ENCODE results near the gene ZNF385C. TPM values are rescaled to one million over a fixed set of nuclear protein-coding genes. Genes with fewer than 3 reads are reported as not detected.

The ZNF385C gene
- polyA plus RNA-seq, 1 donor (not counting 4 experiments of a cell fraction or from before 2014, with no cell fraction given): 0.09 TPM

- no peaks in the 10 kb centered on the region for H3K9me3 ChIP-seq (ENCODE audit: control insufficient read depth, low read depth, low read length)
- FAIRE-seq (no peak), DNase-seq (ENCODE audit: low read depth, low spot score) (no peak)
- H3K9ac ChIP-seq (ENCODE audit: control insufficient read depth, extremely low read depth, insufficient read depth, low read length): no peak overlapping the region
- no peaks in the 10 kb centered on the region for H3K79me2 ChIP-seq (ENCODE audit: control insufficient read depth, insufficient read depth, low read length)
- H3K9me1 ChIP-seq (ENCODE audit: control insufficient read depth, extremely low read depth, insufficient read depth, low read length): no peaks in the 10 kb centered on the region
- no peaks in the 10 kb centered on the region for H4K20me1 ChIP-seq (ENCODE audit: control insufficient read depth, extremely low read depth, insufficient read depth, low read length)
- H3K27ac ChIP-seq (ENCODE audit: control insufficient read depth, insufficient read depth, low read length): no peak overlapping the region
- H3K4me1 ChIP-seq (ENCODE audit: control insufficient read depth, extremely low read depth, insufficient read depth, low read length): peaks cover 5% of the 10 kb centered on the region
- no peak overlapping the region for H2AFZ ChIP-seq (ENCODE audit: control insufficient read depth, low read length)
- dilution Hi-C loops (cut with MboI; ENCODE audit: extremely low pct_ligation_motif_present, low sequenced_read_pairs): no loop called here
- TF ChIP-seq EZH2 (IDR thresholded peaks at IDR 0.05; ENCODE audit: low read length): no peak
- TF ChIP-seq, protein P1, sequence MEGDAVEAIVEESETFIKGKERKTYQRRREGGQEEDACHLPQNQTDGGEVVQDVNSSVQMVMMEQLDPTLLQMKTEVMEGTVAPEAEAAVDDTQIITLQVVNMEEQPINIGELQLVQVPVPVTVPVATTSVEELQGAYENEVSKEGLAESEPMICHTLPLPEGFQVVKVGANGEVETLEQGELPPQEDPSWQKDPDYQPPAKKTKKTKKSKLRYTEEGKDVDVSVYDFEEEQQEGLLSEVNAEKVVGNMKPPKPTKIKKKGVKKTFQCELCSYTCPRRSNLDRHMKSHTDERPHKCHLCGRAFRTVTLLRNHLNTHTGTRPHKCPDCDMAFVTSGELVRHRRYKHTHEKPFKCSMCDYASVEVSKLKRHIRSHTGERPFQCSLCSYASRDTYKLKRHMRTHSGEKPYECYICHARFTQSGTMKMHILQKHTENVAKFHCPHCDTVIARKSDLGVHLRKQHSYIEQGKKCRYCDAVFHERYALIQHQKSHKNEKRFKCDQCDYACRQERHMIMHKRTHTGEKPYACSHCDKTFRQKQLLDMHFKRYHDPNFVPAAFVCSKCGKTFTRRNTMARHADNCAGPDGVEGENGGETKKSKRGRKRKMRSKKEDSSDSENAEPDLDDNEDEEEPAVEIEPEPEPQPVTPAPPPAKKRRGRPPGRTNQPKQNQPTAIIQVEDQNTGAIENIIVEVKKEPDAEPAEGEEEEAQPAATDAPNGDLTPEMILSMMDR (optimal IDR thresholded peaks at IDR 0.05 in 1 of 3, IDR thresholded peaks at IDR 0.05 in 1 of 3, conservative IDR thresholded peaks at IDR 0.05 in 1 of 3; ENCODE audit: extremely low read depth in 1 of 3, insufficient read depth in 2 of 3, low read length in 3 of 3): no peak
- peaks cover 34% of the 10 kb centered on the region for H3K27me3 ChIP-seq (ENCODE audit: control insufficient read depth, extremely low read depth, insufficient read depth, low read length)
- no peak overlapping the region for H3K4me3 ChIP-seq (ENCODE audit: control insufficient read depth in 2 of 3, extremely low read depth in 1 of 3, insufficient read depth in 2 of 3, low read depth in 1 of 3, low read length in 3 of 3)
- H3K4me2 ChIP-seq (ENCODE audit: control insufficient read depth, extremely low read depth, insufficient read depth, low read depth, low read length): no peak overlapping the region
- no peaks in the 10 kb centered on the region for H3K36me3 ChIP-seq (ENCODE audit: control insufficient read depth in 2 of 2, extremely low read depth in 1 of 2, insufficient read depth in 2 of 2, low read length in 2 of 2)
These were observed 1.7 kb downstream of the ZNF385C start for GRCh38 chr17:42096360-42097111.

DNA sequence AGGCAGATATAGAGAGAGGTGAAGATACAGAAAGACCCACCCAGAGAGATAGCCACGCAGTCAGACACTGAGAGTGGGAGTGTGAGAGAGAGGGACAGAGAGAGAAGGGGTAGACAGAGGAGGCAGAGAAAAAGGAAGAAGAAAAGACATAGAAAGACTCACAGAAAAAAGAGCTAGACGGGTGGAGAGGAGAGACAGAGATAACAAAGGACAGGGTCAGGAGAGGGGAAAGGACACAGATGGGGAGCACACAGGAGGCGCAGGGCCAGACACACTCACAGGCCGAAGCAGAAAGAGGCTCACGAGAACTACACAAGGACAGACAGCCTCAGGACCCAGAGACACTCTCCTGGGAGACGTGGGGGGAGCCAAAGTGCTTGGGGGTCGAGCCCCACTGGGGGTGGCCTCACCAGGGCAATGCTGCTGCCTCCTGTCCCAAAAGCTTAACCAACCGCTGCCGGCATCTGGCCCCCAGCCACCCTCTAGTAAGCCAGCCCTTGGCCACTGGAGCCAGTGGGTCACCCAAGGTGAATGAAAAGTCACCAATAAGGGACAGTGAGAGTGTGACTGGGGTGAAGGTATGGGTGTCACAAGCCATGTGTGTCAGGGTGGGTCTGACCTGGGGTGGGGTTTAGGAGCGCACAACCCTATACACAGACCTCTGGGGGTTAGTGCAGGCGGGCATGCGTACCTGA lies 3.8 kb downstream of the ZNF385C start:
- Histone ChIP-seq H3K9ac (ENCODE audit: control insufficient read depth, extremely low read depth, insufficient read depth, low read length) (no peak overlapping the region), H3K79me2 (ENCODE audit: control insufficient read depth, insufficient read depth, low read length) (no peaks in the 10 kb centered on the region), H3K4me1 (ENCODE audit: control insufficient read depth, extremely low read depth, insufficient read depth, low read length) (peaks cover 5% of the 10 kb centered on the region), H4K20me1 (ENCODE audit: control insufficient read depth, extremely low read depth, insufficient read depth, low read length) (no peaks in the 10 kb centered on the region), H3K27ac (ENCODE audit: control insufficient read depth, insufficient read depth, low read length) (no peak overlapping the region), H2AFZ (ENCODE audit: control insufficient read depth, low read length) (no peak overlapping the region), H3K9me3 (ENCODE audit: control insufficient read depth, low read depth, low read length) (no peaks in the 10 kb centered on the region), H3K4me2 (ENCODE audit: control insufficient read depth, extremely low read depth, insufficient read depth, low read depth, low read length) (no peak overlapping the region), H3K27me3 (ENCODE audit: control insufficient read depth, extremely low read depth, insufficient read depth, low read length) (peaks cover 37% of the 10 kb centered on the region), H3K9me1 (ENCODE audit: control insufficient read depth, extremely low read depth, insufficient read depth, low read length) (no peaks in the 10 kb centered on the region), H3K4me3 (ENCODE audit: control insufficient read depth in 2 of 3, extremely low read depth in 1 of 3, insufficient read depth in 2 of 3, low read depth in 1 of 3, low read length in 3 of 3) (no peak overlapping the region), H3K36me3 (ENCODE audit: control insufficient read depth in 2 of 2, extremely low read depth in 1 of 2, insufficient read depth in 2 of 2, low read length in 2 of 2) (no peaks in the 10 kb centered on the region)
- FAIRE-seq (no peak), DNase-seq (ENCODE audit: low read depth, low spot score) (no peak)
- dilution Hi-C loops (cut with MboI; ENCODE audit: extremely low pct_ligation_motif_present, low sequenced_read_pairs): no loop called here
- no peak for TF ChIP-seq EZH2 (IDR thresholded peaks at IDR 0.05; ENCODE audit: low read length)
- TF ChIP-seq, protein P1 (optimal IDR thresholded peaks at IDR 0.05 in 1 of 3, IDR thresholded peaks at IDR 0.05 in 1 of 3, conservative IDR thresholded peaks at IDR 0.05 in 1 of 3; ENCODE audit: extremely low read depth in 1 of 3, insufficient read depth in 2 of 3, low read length in 3 of 3): no peak
